SK-N-SH (cell line): ENCODE results near the gene PRKCD. TPM values are rescaled to one million over a fixed set of nuclear protein-coding genes. Genes with fewer than 3 reads are reported as not detected.

ENCODE experiments used
- CTCF ChIA-PET: fragments of 300-600, 350-600 bp; formaldehyde crosslinking; extraction: SDS; loops from one replicate; lab custom pipeline; 2021; lab: Yijun Ruan, JAX
- POLR2A ChIA-PET: fragments of 350-600 bp; sonication (Branson Sonifier 250); formaldehyde crosslinking; extraction: SDS; loops from one replicate; lab custom pipeline; 2020; ENCODE audit warnings: antibody characterized with exemption, inconsistent platforms; lab: Yijun Ruan, JAX
- DNase-seq: peaks from one replicate; pipeline ENCODE4 v3.0.0; 2012
- H2AFZ ChIP-seq: fragments of 200-600 bp; sonication (generic); 2 replicates; pipeline ENCODE4 v1.8.1; 2016; ENCODE audit warnings: antibody characterized with exemption, mild to moderate bottlenecking, low read depth
- H3F3A ChIP-seq: fragments of 200-600 bp; sonication (generic); replicated peaks from 2 replicates; pipeline ENCODE3; 2016; ENCODE audit warnings: antibody characterized with exemption, mild to moderate bottlenecking; ENCODE audit not compliant: insufficient read depth
- H3K27ac ChIP-seq, 2 experiments: fragments of 200-500 bp in 1 of 2; fragments of 200-600 bp in 1 of 2; sonication (Bioruptor generic) in 1 of 2; sonication (generic), shearing (Covaris generic) in 1 of 2; 2 replicates each; pipeline versions ENCODE4 v1.5.1 to v1.6.1; 2014 to 2016; ENCODE audit warnings: low read depth in 2 of 2, inconsistent platforms in 1 of 2, low read length in 1 of 2, mild to moderate bottlenecking in 1 of 2, mixed read lengths in 1 of 2
- H3K27me3 ChIP-seq: fragments of 200-600 bp; sonication (generic), shearing (Covaris generic); 2 replicates; pipeline ENCODE4 v1.6.1; 2016; ENCODE audit warnings: mixed run types; ENCODE audit not compliant: insufficient read depth
- H3K36me3 ChIP-seq, 2 experiments: fragments of 200-500 bp in 1 of 2; fragments of 200-600 bp in 1 of 2; sonication (Bioruptor generic) in 1 of 2; sonication (generic) in 1 of 2; replicated peaks in 1 of 2; 2 replicates each; pipeline versions ENCODE3 to v1.5.1; 2014 to 2016; ENCODE audit warnings: low read length in 1 of 2, mild to moderate bottlenecking in 1 of 2; ENCODE audit not compliant: insufficient read depth in 2 of 2, control insufficient read depth in 1 of 2
- H3K4me1 ChIP-seq, 2 experiments: fragments of 200-500 bp in 1 of 2; fragments of 200-600 bp in 1 of 2; sonication (Bioruptor generic) in 1 of 2; sonication (generic), shearing (Covaris generic) in 1 of 2; 2 replicates each; pipeline versions ENCODE4 v1.5.1 to v1.6.1; 2014 to 2016; ENCODE audit warnings: low read depth in 1 of 2, low read length in 1 of 2, mixed run types in 1 of 2; ENCODE audit not compliant: insufficient read depth in 2 of 2, control insufficient read depth in 1 of 2
- H3K4me2 ChIP-seq: fragments of 200-600 bp; sonication (generic), shearing (Covaris generic); 2 replicates; pipeline ENCODE4 v1.6.1; 2017; ENCODE audit warnings: mixed run types
- H3K4me3 ChIP-seq, 2 experiments: fragments of 200-500 bp in 1 of 2; fragments of 200-600 bp in 1 of 2; sonication (Bioruptor generic) in 1 of 2; sonication (generic), shearing (Covaris generic) in 1 of 2; 2 replicates each; pipeline versions ENCODE4 v1.5.1 to v1.8.1; 2014 to 2016; ENCODE audit warnings: low read depth in 2 of 2, inconsistent platforms in 1 of 2, low read length in 1 of 2, mild to moderate bottlenecking in 1 of 2, mixed read lengths in 1 of 2, moderate library complexity in 1 of 2
- H3K79me2 ChIP-seq: fragments of 200-600 bp; sonication (generic); 2 replicates; pipeline ENCODE4 v1.8.1; 2017; ENCODE audit warnings: mild to moderate bottlenecking; ENCODE audit not compliant: insufficient read depth
- H3K9ac ChIP-seq: fragments of 200-600 bp; sonication (generic); 2 replicates; pipeline ENCODE4 v1.6.1; 2017; ENCODE audit warnings: mixed run types
- H3K9me2 ChIP-seq: fragments of 200-600 bp; sonication (generic); 2 replicates; pipeline ENCODE4 v1.6.1; 2017; ENCODE audit warnings: mixed run types
- H3K9me3 ChIP-seq: fragments of 200-600 bp; sonication (generic); 2 replicates; pipeline ENCODE4 v1.6.1; 2017; ENCODE audit warnings: mixed run types, mild to moderate bottlenecking, moderate library complexity
- H4K20me1 ChIP-seq: fragments of 200-600 bp; sonication (generic); 2 replicates; pipeline ENCODE4 v1.6.1; 2017; ENCODE audit warnings: mild to moderate bottlenecking, mixed run types; ENCODE audit not compliant: insufficient read depth
- CHD2 ChIP-seq: fragments of 150-350 bp; IDR thresholded peaks from 2 replicates; pipeline ENCODE4 v1.6.1; 2018; ENCODE audit warnings: low read length; ENCODE audit not compliant: partially characterized antibody
- FOXJ3 ChIP-seq: sonication (generic); formaldehyde crosslinking; IDR thresholded peaks from 2 replicates; pipeline ENCODE4 v1.5.1; 2020; ENCODE audit warnings: mild to moderate bottlenecking, missing genetic modification reagents
- MEF2A ChIP-seq: IDR thresholded peaks from 2 replicates; pipeline ENCODE4 v1.4.0; 2012; ENCODE audit warnings: low read depth, borderline replicate concordance
- NFIC ChIP-seq: IDR thresholded peaks from 2 replicates; pipeline ENCODE4 v1.4.0; 2012; ENCODE audit warnings: borderline replicate concordance
- POLR2AphosphoS5 ChIP-seq: IDR thresholded peaks from 2 replicates; pipeline ENCODE4 v1.6.1; 2012; ENCODE audit warnings: low read depth, low read length
- RCOR1 ChIP-seq: fragments of 150-350 bp; IDR thresholded peaks from 2 replicates; pipeline ENCODE4 v1.6.1; 2017; ENCODE audit warnings: antibody characterized with exemption, low read length
- RXRA ChIP-seq: IDR thresholded peaks from 2 replicates; pipeline ENCODE4 v1.4.0; 2012; ENCODE audit warnings: low read depth, mild to moderate bottlenecking, borderline replicate concordance
- SIN3A ChIP-seq: IDR thresholded peaks from 2 replicates; pipeline ENCODE4 v1.6.1; 2012; ENCODE audit warnings: low read depth, mild to moderate bottlenecking, low read length, moderate library complexity, borderline replicate concordance
- SMC3 ChIP-seq: IDR thresholded peaks from 2 replicates; pipeline ENCODE4 v1.6.1; 2012; ENCODE audit warnings: low read depth, low read length, improper control_type of control experiment
- TAF1 ChIP-seq: IDR thresholded peaks from 2 replicates; pipeline ENCODE4 v1.6.1; 2012; ENCODE audit warnings: low read depth, mild to moderate bottlenecking, low read length, moderate library complexity, borderline replicate concordance
- TEAD4 ChIP-seq: IDR thresholded peaks from 2 replicates; pipeline ENCODE4 v1.4.0; 2012; ENCODE audit warnings: mild to moderate bottlenecking, borderline replicate concordance; ENCODE audit not compliant: insufficient read depth
- WGBS: methylation state at CpG from one replicate; pipeline ENCODE4 v1.1.6; 2017; ENCODE audit warnings: low lambda C conversion rate; 5-methylcytosine and 5-hydroxymethylcytosine counted together
- polyA plus RNA-seq, 3 experiments: library from polyadenylated mRNA; depleted of rRNA; stranded (reverse); fragments of >200 nt; gene quantifications; 2 replicates each; pipeline ENCODE4 v1.2.3, GENCODE V29; 2012
- TF ChIP-seq, protein P1 (sequence below): IDR thresholded peaks from 2 replicates; pipeline ENCODE4 v1.6.1; 2012; ENCODE audit warnings: mild to moderate bottlenecking, low read depth, low read length, moderate library complexity
- TF ChIP-seq, protein P2 (sequence below): IDR thresholded peaks from 2 replicates; pipeline ENCODE4 v1.4.0; 2012; ENCODE audit warnings: low read depth, borderline replicate concordance
- TF ChIP-seq, protein P3 (sequence below): IDR thresholded peaks from 2 replicates; pipeline ENCODE4; 2012

The PRKCD gene
- polyA plus RNA-seq, 1 of the 3 experiments (the other 2 are of a cell fraction): 29.0 TPM

DNA sequence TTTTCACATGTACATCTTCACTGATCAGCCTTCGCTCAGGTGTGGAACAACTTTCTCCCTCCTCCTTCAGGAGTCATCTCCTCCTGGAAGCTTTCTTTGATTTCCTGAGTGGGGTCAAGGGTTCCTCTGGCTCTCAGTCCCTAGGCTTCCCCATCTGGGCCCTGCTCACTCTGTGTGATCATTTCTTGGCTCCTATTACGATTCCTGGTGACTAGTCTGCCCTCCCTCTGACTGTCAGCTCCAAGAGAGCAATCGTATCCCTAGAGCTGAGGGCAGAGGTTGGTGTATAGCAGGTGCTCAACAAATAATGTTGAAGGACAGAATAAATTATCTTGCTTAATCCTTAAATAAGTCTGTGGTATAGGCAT, 15.3 kb upstream of the PRKCD start:
- H3K27me3 ChIP-seq: no peaks in the 10 kb centered on the region
- no peak overlapping the region for H3K4me3 ChIP-seq
- H3F3A ChIP-seq: no peaks in the 10 kb centered on the region
- no peak for DNase-seq
- H3K27ac ChIP-seq: no peak overlapping the region
- no peaks in the 10 kb centered on the region for H3K36me3 ChIP-seq
- TF ChIP-seq POLR2AphosphoS5 (no peak), SIN3A (no peak), RCOR1 (no peak), RXRA (no peak), CHD2 (no peak), MEF2A (no peak), TAF1 (no peak), TEAD4 (no peak), SMC3 (no peak), FOXJ3 (CRISPR knock-in tag) (no peak), NFIC (no peak)
- TF ChIP-seq, protein P1, sequence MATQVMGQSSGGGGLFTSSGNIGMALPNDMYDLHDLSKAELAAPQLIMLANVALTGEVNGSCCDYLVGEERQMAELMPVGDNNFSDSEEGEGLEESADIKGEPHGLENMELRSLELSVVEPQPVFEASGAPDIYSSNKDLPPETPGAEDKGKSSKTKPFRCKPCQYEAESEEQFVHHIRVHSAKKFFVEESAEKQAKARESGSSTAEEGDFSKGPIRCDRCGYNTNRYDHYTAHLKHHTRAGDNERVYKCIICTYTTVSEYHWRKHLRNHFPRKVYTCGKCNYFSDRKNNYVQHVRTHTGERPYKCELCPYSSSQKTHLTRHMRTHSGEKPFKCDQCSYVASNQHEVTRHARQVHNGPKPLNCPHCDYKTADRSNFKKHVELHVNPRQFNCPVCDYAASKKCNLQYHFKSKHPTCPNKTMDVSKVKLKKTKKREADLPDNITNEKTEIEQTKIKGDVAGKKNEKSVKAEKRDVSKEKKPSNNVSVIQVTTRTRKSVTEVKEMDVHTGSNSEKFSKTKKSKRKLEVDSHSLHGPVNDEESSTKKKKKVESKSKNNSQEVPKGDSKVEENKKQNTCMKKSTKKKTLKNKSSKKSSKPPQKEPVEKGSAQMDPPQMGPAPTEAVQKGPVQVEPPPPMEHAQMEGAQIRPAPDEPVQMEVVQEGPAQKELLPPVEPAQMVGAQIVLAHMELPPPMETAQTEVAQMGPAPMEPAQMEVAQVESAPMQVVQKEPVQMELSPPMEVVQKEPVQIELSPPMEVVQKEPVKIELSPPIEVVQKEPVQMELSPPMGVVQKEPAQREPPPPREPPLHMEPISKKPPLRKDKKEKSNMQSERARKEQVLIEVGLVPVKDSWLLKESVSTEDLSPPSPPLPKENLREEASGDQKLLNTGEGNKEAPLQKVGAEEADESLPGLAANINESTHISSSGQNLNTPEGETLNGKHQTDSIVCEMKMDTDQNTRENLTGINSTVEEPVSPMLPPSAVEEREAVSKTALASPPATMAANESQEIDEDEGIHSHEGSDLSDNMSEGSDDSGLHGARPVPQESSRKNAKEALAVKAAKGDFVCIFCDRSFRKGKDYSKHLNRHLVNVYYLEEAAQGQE: no peak
- TF ChIP-seq, protein P2, sequence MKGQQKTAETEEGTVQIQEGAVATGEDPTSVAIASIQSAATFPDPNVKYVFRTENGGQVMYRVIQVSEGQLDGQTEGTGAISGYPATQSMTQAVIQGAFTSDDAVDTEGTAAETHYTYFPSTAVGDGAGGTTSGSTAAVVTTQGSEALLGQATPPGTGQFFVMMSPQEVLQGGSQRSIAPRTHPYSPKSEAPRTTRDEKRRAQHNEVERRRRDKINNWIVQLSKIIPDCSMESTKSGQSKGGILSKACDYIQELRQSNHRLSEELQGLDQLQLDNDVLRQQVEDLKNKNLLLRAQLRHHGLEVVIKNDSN: no peak
- TF ChIP-seq, protein P3, sequence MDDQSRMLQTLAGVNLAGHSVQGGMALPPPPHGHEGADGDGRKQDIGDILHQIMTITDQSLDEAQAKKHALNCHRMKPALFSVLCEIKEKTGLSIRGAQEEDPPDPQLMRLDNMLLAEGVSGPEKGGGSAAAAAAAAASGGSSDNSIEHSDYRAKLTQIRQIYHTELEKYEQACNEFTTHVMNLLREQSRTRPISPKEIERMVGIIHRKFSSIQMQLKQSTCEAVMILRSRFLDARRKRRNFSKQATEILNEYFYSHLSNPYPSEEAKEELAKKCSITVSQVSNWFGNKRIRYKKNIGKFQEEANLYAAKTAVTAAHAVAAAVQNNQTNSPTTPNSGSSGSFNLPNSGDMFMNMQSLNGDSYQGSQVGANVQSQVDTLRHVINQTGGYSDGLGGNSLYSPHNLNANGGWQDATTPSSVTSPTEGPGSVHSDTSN: no peak
- no peak overlapping the region for H3K9ac ChIP-seq
- CTCF ChIA-PET: interaction anchor here (4.4 to 7.5 kb wide), 2 partner anchors 13 to 50 kb away, joined by 30 to 49 read pairs; no protein-coding TSS in a partner anchor
- H2AFZ ChIP-seq: no peak overlapping the region
- no peaks in the 10 kb centered on the region; a peak in 2 of 4 replicates for H3K4me1 ChIP-seq
- no peaks in the 10 kb centered on the region for H3K79me2 ChIP-seq
- no peaks in the 10 kb centered on the region for H3K9me3 ChIP-seq
- H4K20me1 ChIP-seq: no peaks in the 10 kb centered on the region
- no peaks in the 10 kb centered on the region for H3K9me2 ChIP-seq
- no peak overlapping the region for H3K4me2 ChIP-seq
- POLR2A ChIA-PET: no interaction called here
- WGBS: 71% methylated on average over 3 of the region's 3 CpGs
